Measurements from ENCODE around the gene ASPN.

The ASPN gene

GRCh38 chr9:92468206-92468605 lies 14.1 kb downstream of the ASPN start:
- no peak for DNase-seq (ENCODE audit: low read depth in 3 of 3)

- no peak for DNase-seq (ENCODE audit: low read depth in 3 of 3)
Measured at GRCh38 chr9:92467511-92467910, 14.8 kb downstream of the ASPN start.

- DNase-seq (ENCODE audit: low read depth in 3 of 3) = no peak
Measured at GRCh38 chr9:92467041-92467440, 15.3 kb downstream of the ASPN start.

- DNase-seq (ENCODE audit: low read depth in 3 of 3) = no peak
Measured at GRCh38 chr9:92463984-92464383, 18.3 kb downstream of the ASPN start.

GRCh38 chr9:92463387-92463786 lies 18.9 kb downstream of the ASPN start:
- DNase-seq (ENCODE audit: low read depth in 3 of 3) = no peak

GRCh38 chr9:92457576-92457975 lies 24.7 kb downstream of the ASPN start:
- DNase-seq (ENCODE audit: low read depth in 3 of 3) = no peak

GRCh38 chr9:92455217-92455616 lies 27.1 kb downstream of the ASPN start:
- no peak for DNase-seq (ENCODE audit: low read depth in 3 of 3)

GRCh38 chr9:92446536-92446935 lies 35.8 kb downstream of the ASPN start:
- DNase-seq (ENCODE audit: low read depth in 3 of 3) = no peak

- DNase-seq (ENCODE audit: low read depth in 3 of 3) = no peak
Measured at GRCh38 chr9:92444841-92445240, 37.5 kb downstream of the ASPN start.

- DNase-seq (ENCODE audit: low read depth in 3 of 3) = no peak
Measured at GRCh38 chr9:92440751-92441046, 41.6 kb downstream of the ASPN start.

GRCh38 chr9:92439921-92440750 lies 42.2 kb downstream of the ASPN start:
- DNase-seq (ENCODE audit: low read depth in 3 of 3) = no peak

GRCh38 chr9:92438900-92439526 lies 43.3 kb downstream of the ASPN start:
- no peak for DNase-seq (ENCODE audit: low read depth in 3 of 3)

- DNase-seq (ENCODE audit: low read depth in 3 of 3) = no peak
Measured at GRCh38 chr9:92435263-92435662, 47.0 kb downstream of the ASPN start.

- no peak for DNase-seq (ENCODE audit: low read depth in 3 of 3)
Measured at GRCh38 chr9:92432972-92433548, 49.2 kb downstream of the ASPN start.

- DNase-seq (ENCODE audit: low read depth in 3 of 3) = no peak
Measured at GRCh38 chr9:92432350-92432749, 50.0 kb downstream of the ASPN start.

- no peak for DNase-seq (ENCODE audit: low read depth in 3 of 3)
Measured at GRCh38 chr9:92429836-92430235, 52.5 kb downstream of the ASPN start.

- DNase-seq (ENCODE audit: low read depth in 3 of 3) = no peak
Measured at GRCh38 chr9:92426501-92427145, 55.7 kb downstream of the ASPN start.

- no peak for DNase-seq (ENCODE audit: low read depth in 3 of 3)
Measured at GRCh38 chr9:92425474-92425873, 56.8 kb downstream of the ASPN start.

- no peak for DNase-seq (ENCODE audit: low read depth in 3 of 3)
Measured at GRCh38 chr9:92424340-92424739, 58.0 kb downstream of the ASPN start, which contains the start of gene OMD. TSS of gene OMD (minus strand) at chr9:92424471. CDS start at chr9:92417558, 6,913 bp downstream.

GRCh38 chr9:92423612-92424011 lies 58.7 kb downstream of the ASPN start:
- DNase-seq (ENCODE audit: low read depth in 3 of 3) = no peak

- no peak for DNase-seq (ENCODE audit: low read depth in 3 of 3)
Measured at GRCh38 chr9:92422611-92423338, 59.5 kb downstream of the ASPN start.

- DNase-seq (ENCODE audit: low read depth in 3 of 3) = no peak
Measured at GRCh38 chr9:92414566-92414965, 67.7 kb downstream of the ASPN start.

Data from stimulated activated CD4-positive, alpha-beta T cell treated with anti-CD3 and anti-CD28 coated beads, TNF-alpha, amount 100 ng/mL, for 4 hours (primary cell).